Psoas muscle (tissue), 8 donors: ENCODE data around the gene KRT9. TPM values are rescaled to one million over a fixed set of nuclear protein-coding genes. Genes with fewer than 3 reads are reported as not detected.
"Not testable (repeated sequence)": the region's sequence is repeated elsewhere in the genome, so short reads cannot be mapped to it uniquely, and the experiment has no call there.

Source experiments
- ATAC-seq, 4 donors: fragments of 200-7000 bp; cut with Tn5 transposase; one replicate each; pipeline ENCODE4 v1.9.1; 2020; ENCODE audit warnings: moderate library complexity in 3 of 4, mild to moderate bottlenecking in 2 of 4
- DNase-seq, 2 donors: peaks; one replicate each; pipeline ENCODE4 v3.0.0-alpha.2; 2020
- H3K27ac ChIP-seq: fragments of 200-600 bp; one replicate; pipeline ENCODE4 v1.8.0; 2022
- H3K27me3 ChIP-seq, 3 donors: fragments of 200-600 bp in 1 of 3; one replicate each; pipeline versions ENCODE4 v1.6.1 to v1.8.0; 2013 to 2022; ENCODE audit warnings: low read length in 2 of 3, mild to moderate bottlenecking in 2 of 3, moderate library complexity in 1 of 3; ENCODE audit not compliant: insufficient read depth in 3 of 3
- H3K36me3 ChIP-seq, 2 donors: fragments of 200-600 bp in 1 of 2; one replicate each; pipeline versions ENCODE4 v1.6.1 to v1.8.0; 2013 to 2022; ENCODE audit warnings: low read depth in 1 of 2, mild to moderate bottlenecking in 1 of 2, moderate library complexity in 1 of 2; ENCODE audit not compliant: insufficient read depth in 1 of 2
- H3K4me1 ChIP-seq: fragments of 200-600 bp; one replicate; pipeline ENCODE4 v1.8.0; 2022
- H3K4me3 ChIP-seq: fragments of 200-600 bp; one replicate; pipeline ENCODE4 v1.8.0; 2022; ENCODE audit warnings: mild to moderate bottlenecking
- H3K9me3 ChIP-seq: fragments of 200-600 bp; one replicate; pipeline ENCODE4 v1.8.0; 2022
- CTCF ChIP-seq: fragments of 200-600 bp; IDR thresholded peaks from one replicate; pipeline ENCODE4 v1.8.0; 2022; ENCODE audit warnings: antibody characterized with exemption
- WGBS, 3 donors: extraction: QIAGEN DNeasy Blood & Tissue Kit; methylation state at CpG; one replicate each; pipeline versions ENCODE4 v1.1.6 to v1.1.7; 2013; 5-methylcytosine and 5-hydroxymethylcytosine counted together
- intact Hi-C, 2 donors: fragments of 100-400 bp; cut with DNase I; formaldehyde crosslinking; loops; one replicate each; pipeline versions ENCODE4 v1.11.0 to v1.14.2; 2022
- polyA plus RNA-seq, 3 donors: library from polyadenylated mRNA; stranded (reverse); fragments of 200-250 nt; gene quantifications; one replicate each; pipeline ENCODE4 v1.2.3, GENCODE V29; 2013
- total RNA-seq, 4 donors: library from RNA; stranded (reverse); fragmentation: NEBNext Ultra II Directional in 2 of 4; extraction: Animal tissue kit (Norgen Biotek cat#: 25700) in 2 of 4; gene quantifications; one replicate each; pipeline versions ENCODE4 v1.2.1 to v1.2.4, GENCODE V29; 2021 to 2023
- donor health status: healthy with polysubstance abuse.
- donor health status: DM: no; HTN: no; CAD: no; lungs with moderate emphysema.
- donor health status: Bipolar disorder and iron deficiency.
- donor health status: healthy.
- donor health status: DM: yes; HTN: yes; CAD: no.
- donor health status: DM: no; HTN: no; CAD: no.
- donor health status: DM: no; HTN: no; CAD: no.
- donor health status: DM: yes; HTN: yes; CAD: no.

KRT9 gene
- total and polyA plus RNA-seq, 7 donors: 0.01 TPM; not detected in 6

GRCh38 chr17:41586863-41587495 is 15.1 kb upstream of the KRT9 start, which contains the start of gene KRT14:
Gene KRT14, minus strand, starts transcription at chr17:41586895. Its CDS starts 61 bp downstream, at chr17:41586834.
- DNase-seq: no peak
- H3K36me3 ChIP-seq: no peaks in the 10 kb centered on the region
- intact Hi-C loops: no loop called here
- no peak within 1 kb of the TSS for H3K4me3 ChIP-seq
- H3K4me1 ChIP-seq: no peaks in the 10 kb centered on the region
- TF ChIP-seq CTCF: no peak
- WGBS, 3 donors: 74 to 87% (median 86%) methylated on average over 15 of the region's 15 CpGs
- ATAC-seq: no peak
- no peak within 1 kb of the TSS for H3K27ac ChIP-seq
- H3K27me3 ChIP-seq: no peaks in the 10 kb centered on the region
- H3K9me3 ChIP-seq: no peaks in the 10 kb centered on the region

- TF ChIP-seq CTCF: no peak
- intact Hi-C loops: no loop called here
- Histone ChIP-seq H3K4me1 (no peaks in the 10 kb centered on the region), H3K27me3 (peaks cover 0 to 1% (median 0%) of the 10 kb centered on the region in 3 donors), H3K4me3 (no peak overlapping the region), H3K36me3 (no peaks in the 10 kb centered on the region), H3K27ac (no peak overlapping the region), H3K9me3 (no peaks in the 10 kb centered on the region)
- WGBS, 3 donors: 64 to 79% (median 78%) methylated on average over 5 of the region's 5 CpGs
- ATAC-seq: no peak
- DNase-seq: no peak
These were observed 13.6 kb upstream of the KRT9 start for GRCh38 chr17:41585301-41586056.

GRCh38 chr17:41584331-41584927 is 12.6 kb upstream of the KRT9 start:
- DNase-seq, H3K27ac ChIP-seq, H3K9me3 ChIP-seq, ATAC-seq, H3K4me3 ChIP-seq, intact Hi-C loops, H3K27me3 ChIP-seq, H3K36me3 ChIP-seq, H3K4me1 ChIP-seq: not testable (repeated sequence)
- WGBS, 3 donors: 89 to 92% (median 89%) methylated on average over 8 of the region's 8 CpGs

- intact Hi-C loops: no loop called here
- TF ChIP-seq CTCF: no peak
- H3K4me1 ChIP-seq: no peaks in the 10 kb centered on the region
- no peak overlapping the region for H3K27ac ChIP-seq
- no peak for ATAC-seq
- 63 to 69% (median 65%) methylated on average over 33 of the region's 33 CpGs for WGBS, 3 donors
- H3K9me3 ChIP-seq: no peaks in the 10 kb centered on the region
- no peak for DNase-seq
- no peaks in the 10 kb centered on the region for H3K36me3 ChIP-seq
- peaks cover 0 to 10% (median 0%) of the 10 kb centered on the region in 3 donors for H3K27me3 ChIP-seq
- H3K4me3 ChIP-seq: no peak overlapping the region
These were observed 11.6 kb upstream of the KRT9 start for GRCh38 chr17:41583137-41584127.

- not testable (repeated sequence) for H3K36me3 ChIP-seq
- WGBS, 3 donors: 87 to 93% (median 88%) methylated on average over 13 of the region's 13 CpGs
These were observed 10.5 kb upstream of the KRT9 start for GRCh38 chr17:41582061-41582968.

More at GRCh38 chr17:41582061-41582968, 10.5 kb upstream of the KRT9 start:
- intact Hi-C loops, H3K4me3 ChIP-seq, H3K27ac ChIP-seq, H3K9me3 ChIP-seq, DNase-seq, H3K4me1 ChIP-seq, ATAC-seq: not testable (repeated sequence)
- H3K27me3 ChIP-seq: peaks cover 0 to 18% (median 0%) of the 10 kb centered on the region in 3 donors
